ENCODE data around the gene MRPL9. TPM values are rescaled to one million over a fixed set of nuclear protein-coding genes. Genes with fewer than 3 reads are reported as not detected.

Gene MRPL9
- total and polyA plus RNA-seq, 2 experiments from 2014 or later: 89.0 to 126 TPM

- Histone ChIP-seq H3K9me2 (ENCODE audit: insufficient read depth) (no peaks in the 10 kb centered on the region), H4K20me1 (replicated peaks; ENCODE audit: insufficient read depth) (0 out of 2 replicates have a peak, but pooled peaks cover 2% of the 10 kb centered on the region), H3K27me3 (ENCODE audit: insufficient read depth) (peaks cover 45% of the 10 kb centered on the region), H2AFZ (no peak overlapping the region), H3K4me1 (ENCODE audit: insufficient read depth) (peaks cover 31% of the 10 kb centered on the region), H3K4me2 (no peak overlapping the region), H3K4me3 (no peak overlapping the region), H3F3A (replicated peaks; ENCODE audit: low read depth) (0 out of 2 replicates have a peak, but pooled peaks cover 3% of the 10 kb centered on the region), H3K27ac (ENCODE audit: low read depth) (no peak overlapping the region), H3K79me2 (replicated peaks; ENCODE audit: insufficient read depth) (no peaks in the 10 kb centered on the region), H3K36me3 (ENCODE audit: insufficient read depth) (no peaks in the 10 kb centered on the region)
- H3K4me3 Mint-ChIP-seq: no peak overlapping the region
- no peak overlapping the region for H3K27ac Mint-ChIP-seq
- no peaks in the 10 kb centered on the region for H3K9me3 Mint-ChIP-seq
- H3K4me1 Mint-ChIP-seq: peaks cover 32% of the 10 kb centered on the region
- ATAC-seq (peak; percentile 13), DNase-seq (ENCODE audit: low spot score) (peak; percentile 48)
- H3K27me3 Mint-ChIP-seq (ENCODE audit: insufficient read depth, low read depth, poor library complexity): peaks cover 35% of the 10 kb centered on the region
- H3K36me3 Mint-ChIP-seq (ENCODE audit: low read depth): no peaks in the 10 kb centered on the region
- TF ChIP-seq, protein P1, sequence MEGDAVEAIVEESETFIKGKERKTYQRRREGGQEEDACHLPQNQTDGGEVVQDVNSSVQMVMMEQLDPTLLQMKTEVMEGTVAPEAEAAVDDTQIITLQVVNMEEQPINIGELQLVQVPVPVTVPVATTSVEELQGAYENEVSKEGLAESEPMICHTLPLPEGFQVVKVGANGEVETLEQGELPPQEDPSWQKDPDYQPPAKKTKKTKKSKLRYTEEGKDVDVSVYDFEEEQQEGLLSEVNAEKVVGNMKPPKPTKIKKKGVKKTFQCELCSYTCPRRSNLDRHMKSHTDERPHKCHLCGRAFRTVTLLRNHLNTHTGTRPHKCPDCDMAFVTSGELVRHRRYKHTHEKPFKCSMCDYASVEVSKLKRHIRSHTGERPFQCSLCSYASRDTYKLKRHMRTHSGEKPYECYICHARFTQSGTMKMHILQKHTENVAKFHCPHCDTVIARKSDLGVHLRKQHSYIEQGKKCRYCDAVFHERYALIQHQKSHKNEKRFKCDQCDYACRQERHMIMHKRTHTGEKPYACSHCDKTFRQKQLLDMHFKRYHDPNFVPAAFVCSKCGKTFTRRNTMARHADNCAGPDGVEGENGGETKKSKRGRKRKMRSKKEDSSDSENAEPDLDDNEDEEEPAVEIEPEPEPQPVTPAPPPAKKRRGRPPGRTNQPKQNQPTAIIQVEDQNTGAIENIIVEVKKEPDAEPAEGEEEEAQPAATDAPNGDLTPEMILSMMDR (conservative IDR thresholded peaks at IDR 0.05; ENCODE audit: low read depth in 2 of 2): no peak
- peak; percentile 59 for TF ChIP-seq JUNB (IDR thresholded peaks at IDR 0.05; ENCODE audit: unreplicated experiment)
Measured at GRCh38 chr1:151723726-151724370, 39.4 kb downstream of the MRPL9 start.

- Histone ChIP-seq H3F3A (replicated peaks; ENCODE audit: low read depth) (no peaks in the 10 kb centered on the region), H3K4me3 (peak overlapping the region; percentile 87), H3K36me3 (ENCODE audit: insufficient read depth) (no peaks in the 10 kb centered on the region), H3K27me3 (ENCODE audit: insufficient read depth) (peaks cover 62% of the 10 kb centered on the region), H3K9me2 (ENCODE audit: insufficient read depth) (no peaks in the 10 kb centered on the region), H2AFZ (peak overlapping the region; percentile 91), H3K4me1 (ENCODE audit: insufficient read depth) (peaks cover 19% of the 10 kb centered on the region), H4K20me1 (replicated peaks; ENCODE audit: insufficient read depth) (0 out of 2 replicates have a peak, but pooled peaks cover 2% of the 10 kb centered on the region), H3K27ac (ENCODE audit: low read depth) (no peak overlapping the region), H3K79me2 (replicated peaks; ENCODE audit: insufficient read depth) (no peaks in the 10 kb centered on the region), H3K4me2 (peak overlapping the region; percentile 93)
- Mint-ChIP-seq H3K27me3 (ENCODE audit: insufficient read depth, low read depth, poor library complexity) (peaks cover 40% of the 10 kb centered on the region), H3K9me3 (no peaks in the 10 kb centered on the region), H3K27ac (no peak overlapping the region), H3K4me3 (peak overlapping the region; percentile 78), H3K4me1 (peaks cover 25% of the 10 kb centered on the region), H3K36me3 (ENCODE audit: low read depth) (no peaks in the 10 kb centered on the region)
- TF ChIP-seq CREB1 (CRISPR knock-in tag; IDR thresholded peaks at IDR 0.05; ENCODE audit: low read depth): no peak
- TF ChIP-seq EZH2 (IDR thresholded peaks at IDR 0.05; ENCODE audit: low read depth, unreplicated experiment): peak; percentile 30
- ATAC-seq (no peak), DNase-seq (ENCODE audit: low spot score) (peak; percentile 55)
Measured at GRCh38 chr1:151721788-151722510, 41.3 kb downstream of the MRPL9 start.

DNA sequence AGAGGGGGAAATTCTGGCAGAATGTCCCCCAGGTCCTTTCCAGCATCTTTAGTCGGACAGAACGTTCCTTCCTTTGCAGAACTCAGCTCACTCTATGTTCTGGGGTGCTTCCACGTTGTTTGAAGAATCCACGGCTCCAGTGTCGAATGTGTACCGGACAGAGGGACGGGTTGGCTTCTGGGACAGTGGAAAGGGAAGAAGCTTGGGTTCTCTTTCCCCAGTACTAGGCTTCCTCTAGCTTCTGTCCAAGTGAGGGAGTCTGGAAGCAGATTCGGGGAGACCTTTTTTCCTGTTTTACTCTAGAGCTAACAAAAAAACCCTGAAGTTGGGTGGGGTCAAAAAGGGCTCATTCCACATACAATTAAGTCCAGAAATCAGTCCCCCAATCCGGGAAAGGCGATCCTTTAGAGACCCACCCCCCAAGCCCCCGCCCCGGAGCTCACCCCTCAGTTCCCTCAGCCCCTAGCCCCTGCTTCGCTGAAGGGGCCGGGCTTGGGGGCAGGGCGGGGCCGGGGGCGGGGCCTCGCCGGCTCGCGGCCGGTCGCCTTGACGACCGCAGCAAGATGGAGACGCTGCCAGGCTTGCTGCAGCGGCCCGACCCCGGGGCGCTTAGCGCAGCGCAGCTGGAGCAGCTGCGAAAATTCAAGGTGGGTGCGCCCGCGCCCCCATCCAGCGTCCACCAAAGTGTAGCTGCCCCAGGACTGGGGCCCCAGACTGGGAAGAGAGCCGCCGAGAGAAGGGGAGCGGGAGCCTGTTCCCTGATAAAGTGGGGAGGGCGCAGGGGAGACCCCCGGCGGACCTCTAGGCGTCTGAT lies 42.1 kb downstream of the MRPL9 start, which contains the start of gene RIIAD1:
Gene RIIAD1, plus strand, starts transcription at position 549 of the 814 bp plus-strand sequence. Its CDS starts 15 bp downstream, at position 564.
- Histone ChIP-seq H3K4me3 (peak within 1 kb of the TSS; percentile 87), H3K27ac (ENCODE audit: low read depth) (no peak within 1 kb of the TSS), H3F3A (replicated peaks; ENCODE audit: low read depth) (no peaks in the 10 kb centered on the region), H4K20me1 (replicated peaks; ENCODE audit: insufficient read depth) (0 out of 2 replicates have a peak, but pooled peaks cover 2% of the 10 kb centered on the region), H2AFZ (peak within 1 kb of the TSS; percentile 95), H3K4me2 (peak within 1 kb of the TSS; percentile 93), H3K9me2 (ENCODE audit: insufficient read depth) (no peaks in the 10 kb centered on the region), H3K4me1 (ENCODE audit: insufficient read depth) (peaks cover 19% of the 10 kb centered on the region), H3K36me3 (ENCODE audit: insufficient read depth) (no peaks in the 10 kb centered on the region), H3K79me2 (replicated peaks; ENCODE audit: insufficient read depth) (no peaks in the 10 kb centered on the region), H3K27me3 (ENCODE audit: insufficient read depth) (peaks cover 62% of the 10 kb centered on the region)
- Mint-ChIP-seq H3K27ac (no peak within 1 kb of the TSS), H3K36me3 (ENCODE audit: low read depth) (no peaks in the 10 kb centered on the region), H3K4me3 (peak within 1 kb of the TSS; percentile 78), H3K9me3 (no peaks in the 10 kb centered on the region), H3K27me3 (ENCODE audit: insufficient read depth, low read depth, poor library complexity) (peaks cover 41% of the 10 kb centered on the region), H3K4me1 (peaks cover 27% of the 10 kb centered on the region)
- ATAC-seq (peak; percentile 84), DNase-seq (ENCODE audit: low spot score) (peak; percentile 78)
- TF ChIP-seq EZH2 (IDR thresholded peaks at IDR 0.05; ENCODE audit: low read depth, unreplicated experiment): no peak
